ENCODE data around the gene MOCS2. TPM values are rescaled to one million over a fixed set of nuclear protein-coding genes. Genes with fewer than 3 reads are reported as not detected.

MOCS2 gene
- total and polyA plus RNA-seq, 9 of the 15 experiments (the other 6 are each of a cell fraction or from before 2014, with no cell fraction given) = 33.0 to 74.5 (median 48.4) TPM

GRCh38 chr5:53089481-53089991 is 20.0 kb downstream of the MOCS2 start (continued):
- no peak for TF ChIP-seq JUND (IDR thresholded peaks at IDR 0.05; ENCODE audit: borderline replicate concordance, low read depth, low read length)
- no peak for TF ChIP-seq JUND (tag; IDR thresholded peaks at IDR 0.05; ENCODE audit: borderline replicate concordance, low read depth, low read length)
- TF ChIP-seq TAF9B (IDR thresholded peaks at IDR 0.05; ENCODE audit: partially characterized antibody) = no peak
- no peak for TF ChIP-seq PHTF2 (CRISPR knock-in tag; IDR thresholded peaks at IDR 0.05)
- no peak for TF ChIP-seq BHLHE40 (IDR thresholded peaks at IDR 0.05; ENCODE audit: low read length)
- no peak for TF ChIP-seq FOXJ3 (CRISPR knock-in tag; IDR thresholded peaks at IDR 0.05)
- TF ChIP-seq CBFA2T3 (IDR thresholded peaks at IDR 0.05) = no peak
- TF ChIP-seq SRSF3 (IDR thresholded peaks at IDR 0.05; ENCODE audit: insufficient read depth, low read length) = no peak

- in situ Hi-C loops (cut with MboI) (no loop called here), intact Hi-C loops (cut with micrococcal nuclease) (no loop called here)
- no peaks in the 10 kb centered on the region for H3K36me3 ChIP-seq (ENCODE audit: control insufficient read depth, insufficient read depth, low read length)
- H3K4me3 ChIP-seq = no peak overlapping the region
- H3K79me2 ChIP-seq (ENCODE audit: control insufficient read depth, insufficient read depth, low read length) = no peaks in the 10 kb centered on the region
- DNase-seq (ENCODE audit: extremely low read depth in 1 of 4, low spot score in 3 of 4) = no peak
- POLR2A ChIA-PET = interaction anchor here (0.7 to 1.3 kb wide), 3 partner anchors 10 to 19 kb away, joined by 3 to 4 read pairs (median 3); no protein-coding TSS in a partner anchor
- CTCF ChIA-PET (ENCODE audit: low intra/inter-chr PET ratio) = no interaction called here
- no peak overlapping the region for H3K27ac ChIP-seq (ENCODE audit: extremely low read depth, low read depth, low read length)
- H3K4me1 ChIP-seq (replicated peaks in 1 of 2; ENCODE audit: control insufficient read depth in 2 of 2, insufficient read depth in 2 of 2, low read length in 2 of 2) = no peaks in the 10 kb centered on the region
- peaks cover 0 to 5% of the 10 kb centered on the region in 2 experiments; a peak in 1 of 5 replicates for H3K27me3 ChIP-seq (ENCODE audit: control insufficient read depth in 2 of 2, insufficient read depth in 2 of 2, low read length in 2 of 2)
- no peak for FAIRE-seq
- TF ChIP-seq SIN3B (IDR thresholded peaks at IDR 0.05; ENCODE audit: low read depth) = no peak
- no peak overlapping the region for H3K9ac ChIP-seq (ENCODE audit: insufficient read depth in 1 of 2, low read depth in 2 of 2, low read length in 2 of 2)
- BruUV-seq (replicated peaks) = no TSS peak
- no peaks in the 10 kb centered on the region for H3K9me3 ChIP-seq (replicated peaks; ENCODE audit: control insufficient read depth, insufficient read depth, low read depth, low read length)
- H3K4me2 ChIP-seq (ENCODE audit: insufficient read depth, low read length) = no peak overlapping the region
- H3K9me1 ChIP-seq (ENCODE audit: control insufficient read depth, insufficient read depth, low read length) = no peaks in the 10 kb centered on the region
- no peak overlapping the region for H2AFZ ChIP-seq (ENCODE audit: low read depth, low read length)
- ATAC-seq = no peak
- no peaks in the 10 kb centered on the region for H4K20me1 ChIP-seq (replicated peaks; ENCODE audit: control insufficient read depth, insufficient read depth, low read length)
- 17% methylated on average over 1 of the region's 1 CpG for WGBS (ENCODE audit: insufficient coverage, low coverage, missing lambda C conversion rate)
Measured at GRCh38 chr5:53087621-53088121, 21.9 kb downstream of the MOCS2 start.

Measured in K562 (cell line).